ENCODE results near the gene SHISAL1. TPM values are rescaled to one million over a fixed set of nuclear protein-coding genes. Genes with fewer than 3 reads are reported as not detected.

SHISAL1 gene
- total RNA-seq, 4 donors from 2014 or later = 1.1 to 3.3 (median 1.4) TPM

GRCh38 chr22:44332946-44333345, 20.2 kb upstream of the SHISAL1 start:
- Histone ChIP-seq H3K27ac (no peak overlapping the region), H3K36me3 (no peaks in the 10 kb centered on the region), H3K4me1 (peaks cover 0 to 13% (median 2%) of the 10 kb centered on the region in 4 donors), H3K4me3 (no peak overlapping the region), H3K9me3 (no peaks in the 10 kb centered on the region), H3K27me3 (peaks cover 0 to 8% of the 10 kb centered on the region in 2 donors)
- TF ChIP-seq POLR2A (IDR thresholded peaks at IDR 0.05) (no peak), CTCF (IDR thresholded peaks at IDR 0.05) (no peak)
- no peak for DNase-seq

GRCh38 chr22:44331881-44332714, 19.3 kb upstream of the SHISAL1 start:
- peak overlapping the region in 1 of 4 donors; percentile 19 for H3K4me3 ChIP-seq
- H3K27ac ChIP-seq = no peak overlapping the region
- no peak for DNase-seq
- no peaks in the 10 kb centered on the region for H3K9me3 ChIP-seq
- H3K27me3 ChIP-seq = peaks cover 0 to 8% of the 10 kb centered on the region in 2 donors
- no peaks in the 10 kb centered on the region for H3K36me3 ChIP-seq
- TF ChIP-seq CTCF (IDR thresholded peaks at IDR 0.05) (no peak), POLR2A (IDR thresholded peaks at IDR 0.05) (no peak)
- peaks cover 0 to 13% (median 2%) of the 10 kb centered on the region in 4 donors for H3K4me1 ChIP-seq

- TF ChIP-seq CTCF (IDR thresholded peaks at IDR 0.05) (no peak), POLR2A (IDR thresholded peaks at IDR 0.05) (no peak)
- no peaks in the 10 kb centered on the region for H3K9me3 ChIP-seq
- H3K4me3 ChIP-seq = peak overlapping the region; percentile 8 to 52 (median 41)
- no peak for DNase-seq
- peaks cover 0 to 8% of the 10 kb centered on the region in 2 donors for H3K27me3 ChIP-seq
- H3K36me3 ChIP-seq = no peaks in the 10 kb centered on the region
- H3K27ac ChIP-seq = no peak overlapping the region
- peaks cover 0 to 13% (median 2%) of the 10 kb centered on the region in 4 donors for H3K4me1 ChIP-seq
These were observed 18.3 kb upstream of the SHISAL1 start for GRCh38 chr22:44330744-44331660.

- Histone ChIP-seq H3K27ac (no peak overlapping the region), H3K4me3 (peak overlapping the region in 1 of 4 donors; percentile 52)
These were observed 17.5 kb upstream of the SHISAL1 start for GRCh38 chr22:44330188-44330743.

More at GRCh38 chr22:44330188-44330743, 17.5 kb upstream of the SHISAL1 start:
- Histone ChIP-seq H3K27me3 (peaks cover 0 to 8% of the 10 kb centered on the region in 2 donors), H3K9me3 (no peaks in the 10 kb centered on the region), H3K4me1 (peaks cover 0 to 13% (median 2%) of the 10 kb centered on the region in 4 donors), H3K36me3 (no peaks in the 10 kb centered on the region)
- TF ChIP-seq CTCF (IDR thresholded peaks at IDR 0.05) (no peak), POLR2A (IDR thresholded peaks at IDR 0.05) (no peak)
- no peak for DNase-seq

All from Peyer's patch (tissue), 4 donors.